Neural cell (in vitro differentiated cells): ENCODE data around the gene POLH. TPM values are rescaled to one million over a fixed set of nuclear protein-coding genes. Genes with fewer than 3 reads are reported as not detected.

Source experiments
- H2AFZ ChIP-seq: fragments of 200-600, 300-800 bp; sonication (generic), shearing (Covaris generic); 2 replicates; pipeline ENCODE4 v1.6.0; 2014; ENCODE audit warnings: low read depth, mild to moderate bottlenecking, antibody characterized with exemption, low read length, moderate library complexity
- H3F3A ChIP-seq: fragments of 200-600 bp; shearing (Covaris generic); 2 replicates; pipeline ENCODE4 v1.6.1; 2016; ENCODE audit warnings: mild to moderate bottlenecking, moderate library complexity, mixed read lengths, antibody characterized with exemption, low read length; ENCODE audit not compliant: insufficient read depth, poor library complexity, severe bottlenecking
- H3K27ac ChIP-seq: fragments of 200-600, 300-800 bp; sonication (generic), shearing (Covaris generic); 2 replicates; pipeline ENCODE4 v1.5.1; 2014; ENCODE audit warnings: mild to moderate bottlenecking, low read length, moderate library complexity
- H3K27me3 ChIP-seq: fragments of 300-800, 200-600 bp; sonication (generic), shearing (Covaris generic); 2 replicates; pipeline ENCODE4 v1.6.0; 2014; ENCODE audit warnings: mild to moderate bottlenecking, low read depth, low read length, moderate library complexity; ENCODE audit not compliant: insufficient read depth
- H3K36me3 ChIP-seq: fragments of 300-800, 200-600 bp; sonication (generic), shearing (Covaris generic); 2 replicates; pipeline ENCODE4 v1.5.1; 2014; ENCODE audit warnings: mild to moderate bottlenecking, antibody characterized with exemption, low read length, moderate library complexity; ENCODE audit not compliant: insufficient read depth
- H3K4me2 ChIP-seq: fragments of 300-800, 200-600 bp; sonication (generic), shearing (Covaris generic); 2 replicates; pipeline ENCODE4 v1.6.0; 2014; ENCODE audit warnings: mild to moderate bottlenecking, low read length
- H3K4me3 ChIP-seq: fragments of 300-800, 200-600 bp; sonication (generic), shearing (Covaris generic); 2 replicates; pipeline ENCODE4 v1.5.1; 2014; ENCODE audit warnings: mild to moderate bottlenecking, low read length, moderate library complexity
- H3K79me2 ChIP-seq: fragments of 200-600 bp; shearing (Covaris generic); replicated peaks from 2 replicates; pipeline ENCODE4 v1.6.0; 2014; ENCODE audit warnings: mild to moderate bottlenecking, low read length, moderate library complexity; ENCODE audit not compliant: insufficient read depth
- H3K9ac ChIP-seq: fragments of 300-800, 200-600 bp; sonication (generic), shearing (Covaris generic); 2 replicates; pipeline ENCODE4 v1.6.1; 2016; ENCODE audit warnings: mild to moderate bottlenecking, low read length, mixed read lengths
- H3K9me2 ChIP-seq: fragments of 200-600 bp; shearing (Covaris generic); 2 replicates; pipeline ENCODE4 v1.6.1; 2016; ENCODE audit warnings: mild to moderate bottlenecking, low read length, mixed read lengths; ENCODE audit not compliant: insufficient read depth
- H3K9me3 ChIP-seq: fragments of 200-600, 300-800 bp; sonication (generic), shearing (Covaris generic); 2 replicates; pipeline ENCODE4 v1.6.1; 2016; ENCODE audit warnings: mild to moderate bottlenecking, mixed run types, low read length, moderate library complexity, mixed read lengths
- H4K20me1 ChIP-seq: fragments of 200-600 bp; shearing (Covaris generic); 2 replicates; pipeline ENCODE4 v1.6.1; 2016; ENCODE audit warnings: mild to moderate bottlenecking, mixed run types; ENCODE audit not compliant: insufficient read depth
- EP300 ChIP-seq: fragments of 450-650 bp; conservative IDR thresholded peaks from 2 replicates; pipeline ENCODE4 v1.6.1; 2014; ENCODE audit warnings: antibody characterized with exemption, mild to moderate bottlenecking, moderate library complexity; ENCODE audit not compliant: poor library complexity, severe bottlenecking
- EZH2 ChIP-seq: fragments of 200-600, 300-800 bp; shearing (Covaris generic), sonication (generic); IDR thresholded peaks from 2 replicates; pipeline ENCODE4 v1.6.1; 2014; ENCODE audit warnings: antibody characterized with exemption, low read length, borderline replicate concordance, mild to moderate bottlenecking; ENCODE audit not compliant: insufficient read depth, poor library complexity, severe bottlenecking
- MXI1 ChIP-seq: fragments of 450-650 bp; conservative IDR thresholded peaks from 2 replicates; pipeline ENCODE4 v1.6.1; 2014; ENCODE audit warnings: antibody characterized with exemption, mild to moderate bottlenecking; ENCODE audit not compliant: poor library complexity, severe bottlenecking
- POLR2AphosphoS5 ChIP-seq: IDR thresholded peaks from 2 replicates; pipeline ENCODE4 v1.6.1; 2012
- RAD21 ChIP-seq: fragments of 450-650 bp; conservative IDR thresholded peaks from 2 replicates; pipeline ENCODE4 v1.6.1; 2014; ENCODE audit warnings: antibody characterized with exemption, mild to moderate bottlenecking, moderate library complexity
- REST ChIP-seq: IDR thresholded peaks from 2 replicates; pipeline ENCODE4 v1.6.1; 2012; ENCODE audit warnings: borderline replicate concordance
- SMC3 ChIP-seq: fragments of 450-650 bp; conservative IDR thresholded peaks from 2 replicates; pipeline ENCODE4 v1.6.1; 2014; ENCODE audit warnings: antibody characterized with exemption, mild to moderate bottlenecking, moderate library complexity; ENCODE audit not compliant: poor library complexity
- TAF1 ChIP-seq: IDR thresholded peaks from 2 replicates; pipeline ENCODE4 v1.6.1; 2012; ENCODE audit warnings: low read depth
- polyA plus RNA-seq: library from polyadenylated mRNA; depleted of rRNA; stranded (reverse); fragments of >200 nt; gene quantifications from 2 replicates; pipeline ENCODE4 v1.2.3, GENCODE V29; 2014
- TF ChIP-seq, protein P1 (sequence below): fragments of 450-650 bp; IDR thresholded peaks from 2 replicates; pipeline ENCODE4 v1.5.1; 2014; ENCODE audit warnings: antibody characterized with exemption, mild to moderate bottlenecking, moderate library complexity; ENCODE audit not compliant: poor library complexity, severe bottlenecking

POLH gene
- polyA plus RNA-seq, 1 donor from 2014 or later, result 6.5 TPM

DNA sequence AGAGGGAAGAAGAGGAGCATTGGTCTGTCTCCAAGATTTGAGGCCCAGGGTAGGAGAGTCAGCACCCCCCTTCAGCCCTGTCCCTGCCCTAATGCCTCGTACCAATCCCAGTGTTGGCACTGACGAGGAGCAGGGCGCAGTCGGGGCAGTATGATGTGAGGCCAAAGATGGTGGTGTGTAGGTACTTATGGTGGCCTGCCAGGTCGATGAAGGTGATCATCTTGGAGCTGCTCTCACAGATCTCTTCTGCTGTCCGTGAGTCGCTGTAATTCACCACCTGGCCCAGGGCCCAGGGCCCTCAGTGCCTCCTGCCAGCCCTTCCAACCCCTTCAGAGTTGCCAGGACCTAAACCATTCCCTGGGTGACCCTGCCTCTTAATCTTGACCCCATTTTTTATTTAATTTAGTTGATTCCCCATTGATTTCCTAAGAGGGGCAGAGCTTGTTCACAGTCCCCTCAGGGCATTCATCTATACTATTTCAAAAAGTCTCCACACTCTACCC lies 48.9 kb downstream of the POLH start:
- H3F3A ChIP-seq, result no peaks in the 10 kb centered on the region
- no peak overlapping the region for H3K9ac ChIP-seq
- H3K36me3 ChIP-seq, result no peaks in the 10 kb centered on the region
- H3K79me2 ChIP-seq, result peaks cover 9% of the 10 kb centered on the region
- no peak overlapping the region for H3K4me3 ChIP-seq
- no peaks in the 10 kb centered on the region for H3K27me3 ChIP-seq
- no peaks in the 10 kb centered on the region for H4K20me1 ChIP-seq
- no peak overlapping the region for H3K4me2 ChIP-seq
- no peaks in the 10 kb centered on the region for H3K9me3 ChIP-seq
- no peaks in the 10 kb centered on the region for H3K9me2 ChIP-seq
- no peak overlapping the region for H2AFZ ChIP-seq
- H3K27ac ChIP-seq, result no peak overlapping the region
- TF ChIP-seq EP300 (no peak), REST (no peak), MXI1 (no peak), SMC3 (no peak), POLR2AphosphoS5 (no peak), TAF1 (no peak), RAD21 (no peak), EZH2 (no peak)
- TF ChIP-seq, protein P1, sequence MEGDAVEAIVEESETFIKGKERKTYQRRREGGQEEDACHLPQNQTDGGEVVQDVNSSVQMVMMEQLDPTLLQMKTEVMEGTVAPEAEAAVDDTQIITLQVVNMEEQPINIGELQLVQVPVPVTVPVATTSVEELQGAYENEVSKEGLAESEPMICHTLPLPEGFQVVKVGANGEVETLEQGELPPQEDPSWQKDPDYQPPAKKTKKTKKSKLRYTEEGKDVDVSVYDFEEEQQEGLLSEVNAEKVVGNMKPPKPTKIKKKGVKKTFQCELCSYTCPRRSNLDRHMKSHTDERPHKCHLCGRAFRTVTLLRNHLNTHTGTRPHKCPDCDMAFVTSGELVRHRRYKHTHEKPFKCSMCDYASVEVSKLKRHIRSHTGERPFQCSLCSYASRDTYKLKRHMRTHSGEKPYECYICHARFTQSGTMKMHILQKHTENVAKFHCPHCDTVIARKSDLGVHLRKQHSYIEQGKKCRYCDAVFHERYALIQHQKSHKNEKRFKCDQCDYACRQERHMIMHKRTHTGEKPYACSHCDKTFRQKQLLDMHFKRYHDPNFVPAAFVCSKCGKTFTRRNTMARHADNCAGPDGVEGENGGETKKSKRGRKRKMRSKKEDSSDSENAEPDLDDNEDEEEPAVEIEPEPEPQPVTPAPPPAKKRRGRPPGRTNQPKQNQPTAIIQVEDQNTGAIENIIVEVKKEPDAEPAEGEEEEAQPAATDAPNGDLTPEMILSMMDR, result no peak

- no peak for TF ChIP-seq POLR2AphosphoS5
- TF ChIP-seq EP300, result no peak
- TF ChIP-seq, protein P1, result no peak
- no peak for TF ChIP-seq SMC3
- TF ChIP-seq TAF1, result no peak
- Histone ChIP-seq H3K4me2 (no peak overlapping the region), H2AFZ (no peak overlapping the region), H3K9ac (no peak overlapping the region), H3K27ac (no peak overlapping the region), H3K4me3 (no peak overlapping the region), H3K9me3 (no peaks in the 10 kb centered on the region), H3K9me2 (no peaks in the 10 kb centered on the region), H4K20me1 (no peaks in the 10 kb centered on the region), H3F3A (no peaks in the 10 kb centered on the region), H3K79me2 (peaks cover 9% of the 10 kb centered on the region), H3K36me3 (no peaks in the 10 kb centered on the region), H3K27me3 (no peaks in the 10 kb centered on the region)
Measured at GRCh38 chr6:43625393-43625992, 49.5 kb downstream of the POLH start.
